Thymus (tissue), 11 donors: ENCODE data around the gene GNG8. TPM values are rescaled to one million over a fixed set of nuclear protein-coding genes. Genes with fewer than 3 reads are reported as not detected.

ENCODE experiments used
- DNase-seq, 9 donors: peaks; one replicate each; pipeline ENCODE4 v3.0.0-alpha.2; 2013; ENCODE audit warnings: low spot score in 9 of 9, low read depth in 6 of 9, missing footprints in 1 of 9
- H3K27ac ChIP-seq, 2 donors: one replicate each; pipeline ENCODE4 v1.5.1; 2013; ENCODE audit warnings: control low read depth in 1 of 2, low read depth in 1 of 2, low read length in 1 of 2, mild to moderate bottlenecking in 1 of 2, moderate library complexity in 1 of 2
- H3K27me3 ChIP-seq, 2 donors: one replicate each; pipeline ENCODE4 v1.5.1; 2013; ENCODE audit warnings: low read length in 1 of 2; ENCODE audit not compliant: control insufficient read depth in 2 of 2, insufficient read depth in 1 of 2
- H3K36me3 ChIP-seq, 2 donors: one replicate each; pipeline ENCODE4 v1.5.1; 2013; ENCODE audit warnings: low read length in 1 of 2, mild to moderate bottlenecking in 1 of 2, moderate library complexity in 1 of 2; ENCODE audit not compliant: control insufficient read depth in 2 of 2, insufficient read depth in 2 of 2
- H3K4me1 ChIP-seq, 2 donors: one replicate each; pipeline ENCODE4 v1.5.1; 2013; ENCODE audit warnings: low read length in 2 of 2; ENCODE audit not compliant: control insufficient read depth in 2 of 2, insufficient read depth in 2 of 2
- H3K4me3 ChIP-seq, 2 donors: one replicate each; pipeline ENCODE4 v1.5.1; 2013; ENCODE audit warnings: low read length in 2 of 2, control low read depth in 1 of 2, mild to moderate bottlenecking in 1 of 2
- H3K9me3 ChIP-seq, 2 donors: one replicate each; pipeline ENCODE4 v1.5.1; 2013; ENCODE audit warnings: low read length in 1 of 2, mild to moderate bottlenecking in 1 of 2; ENCODE audit not compliant: control insufficient read depth in 2 of 2, insufficient read depth in 1 of 2
- WGBS: extraction: QIAGEN DNeasy Blood & Tissue Kit; methylation state at CpG from one replicate; pipeline ENCODE4 v1.1.7; 2013; 5-methylcytosine and 5-hydroxymethylcytosine counted together
- polyA plus RNA-seq: library from polyadenylated mRNA; stranded (reverse); fragments of 200-250 nt; gene quantifications from one replicate; pipeline ENCODE4 v1.2.3, GENCODE V29; 2013
- total RNA-seq: library from RNA; stranded (reverse); fragments of 120-200 nt; gene quantifications from one replicate; pipeline ENCODE4 v1.2.4, GENCODE V29; 2013
- donor health status: healthy.

The GNG8 gene
- total and polyA plus RNA-seq, 2 donors, result 3.8 TPM; not detected in 1

- 96% methylated on average over 3 of the region's 3 CpGs for WGBS
- Histone ChIP-seq H3K27me3 (peaks cover 0 to 2% of the 10 kb centered on the region in 2 donors), H3K4me1 (no peaks in the 10 kb centered on the region), H3K36me3 (no peaks in the 10 kb centered on the region), H3K27ac (no peak overlapping the region), H3K9me3 (no peaks in the 10 kb centered on the region), H3K4me3 (no peak overlapping the region)
- DNase-seq, result no peak
Measured at GRCh38 chr19:46587861-46588260, 48.1 kb downstream of the GNG8 start.

GRCh38 chr19:46586294-46586693 lies 49.7 kb downstream of the GNG8 start:
- H3K9me3 ChIP-seq, result no peaks in the 10 kb centered on the region
- no peaks in the 10 kb centered on the region for H3K36me3 ChIP-seq
- H3K4me3 ChIP-seq, result no peak overlapping the region
- 97% methylated on average over 4 of the region's 4 CpGs for WGBS
- H3K4me1 ChIP-seq, result no peaks in the 10 kb centered on the region
- peaks cover 0 to 2% of the 10 kb centered on the region in 2 donors for H3K27me3 ChIP-seq
- no peak overlapping the region for H3K27ac ChIP-seq
- no peak for DNase-seq

- Histone ChIP-seq H3K27ac (no peak overlapping the region), H3K4me1 (no peaks in the 10 kb centered on the region), H3K9me3 (no peaks in the 10 kb centered on the region), H3K4me3 (no peak overlapping the region), H3K36me3 (no peaks in the 10 kb centered on the region), H3K27me3 (peaks cover 0 to 2% of the 10 kb centered on the region in 2 donors)
- 96% methylated on average over 1 of the region's 1 CpG for WGBS
- DNase-seq, result no peak
Measured at GRCh38 chr19:46585539-46585938, 50.5 kb downstream of the GNG8 start.

Other genes with a start within 250 kb of the GNG8 start
- gene CCDC8, start 222.6 kb downstream of the GNG8 start, total RNA-seq, result 10.3 TPM
- 8.6 TPM for gene CCDC8, start 222.6 kb downstream of the GNG8 start, polyA plus RNA-seq
- gene PNMA8C, start 207.3 kb downstream of the GNG8 start, total RNA-seq, result 0.05 TPM
- 0.07 TPM for gene PNMA8C, start 207.3 kb downstream of the GNG8 start, polyA plus RNA-seq
- gene PNMA8A, start 164.6 kb downstream of the GNG8 start, total RNA-seq, result 45.4 TPM
- gene PNMA8A, start 164.6 kb downstream of the GNG8 start, polyA plus RNA-seq, result 9.7 TPM
- gene PNMA8B, start 140.3 kb downstream of the GNG8 start, total RNA-seq, result 4.7 TPM
- 4.4 TPM for gene PNMA8B, start 140.3 kb downstream of the GNG8 start, polyA plus RNA-seq
- 116 TPM for gene CALM3, start 34.9 kb downstream of the GNG8 start, total RNA-seq
- gene CALM3, start 34.9 kb downstream of the GNG8 start, polyA plus RNA-seq, result 167 TPM
- gene PTGIR, start 11.1 kb downstream of the GNG8 start, total RNA-seq, result 3.4 TPM
- 7.8 TPM for gene PTGIR, start 11.1 kb downstream of the GNG8 start, polyA plus RNA-seq
- gene DACT3, start 25.0 kb upstream of the GNG8 start, total RNA-seq, result 1.2 TPM
- 3.4 TPM for gene DACT3, start 25.0 kb upstream of the GNG8 start, polyA plus RNA-seq
- gene PRKD2, start 80.9 kb upstream of the GNG8 start, total RNA-seq, result 20.0 TPM
- gene PRKD2, start 80.9 kb upstream of the GNG8 start, polyA plus RNA-seq, result 109 TPM
- 6.2 TPM for gene FKRP, start 109.9 kb upstream of the GNG8 start, total RNA-seq
- gene FKRP, start 109.9 kb upstream of the GNG8 start, polyA plus RNA-seq, result 13.5 TPM
- 31.9 TPM for gene STRN4, start 110.2 kb upstream of the GNG8 start, total RNA-seq
- 38.7 TPM for gene STRN4, start 110.2 kb upstream of the GNG8 start, polyA plus RNA-seq
- gene SLC1A5, start 152.4 kb upstream of the GNG8 start, total RNA-seq, result 22.5 TPM
- 32.2 TPM for gene SLC1A5, start 152.4 kb upstream of the GNG8 start, polyA plus RNA-seq
- gene AP2S1, start 214.6 kb upstream of the GNG8 start, total RNA-seq, result 106 TPM
- 88.0 TPM for gene AP2S1, start 214.6 kb upstream of the GNG8 start, polyA plus RNA-seq
- gene ARHGAP35, start 224.8 kb upstream of the GNG8 start, total RNA-seq, result 9.0 TPM
- 8.8 TPM for gene ARHGAP35, start 224.8 kb upstream of the GNG8 start, polyA plus RNA-seq